HepG2 (cell line): ENCODE results near the gene TADA2A.

Source experiments
- EP300 ChIP-seq, 3 experiments: sonication (generic) in 1 of 3; formaldehyde crosslinking in 1 of 3; IDR thresholded peaks; 2 replicates each; pipeline versions ENCODE4 v1.5.1 to v1.6.1; 2011 to 2020; ENCODE audit warnings: low read depth in 2 of 3, low read length in 2 of 3, borderline replicate concordance in 1 of 3, improper control_type of control experiment in 1 of 3, mild to moderate bottlenecking in 1 of 3, missing genetic modification reagents in 1 of 3, moderate library complexity in 1 of 3
- KDM5B ChIP-seq: sonication (generic); formaldehyde crosslinking; IDR thresholded peaks from 2 replicates; pipeline ENCODE4 v1.4.0; 2020; ENCODE audit warnings: missing genetic modification reagents, mild to moderate bottlenecking, borderline replicate concordance
- MNT ChIP-seq: fragments of 450-650 bp; IDR thresholded peaks from 2 replicates; pipeline ENCODE4 v1.6.1; 2016
- PAXIP1 ChIP-seq: sonication (generic); formaldehyde crosslinking; conservative IDR thresholded peaks from 2 replicates; pipeline ENCODE4 v1.4.0; 2020; ENCODE audit warnings: mild to moderate bottlenecking, missing genetic modification reagents, moderate library complexity
- POLR2A ChIP-seq, 2 experiments: IDR thresholded peaks; 2 replicates each; pipeline ENCODE4 v1.6.1; 2011; ENCODE audit warnings: low read depth in 2 of 2, low read length in 2 of 2, mild to moderate bottlenecking in 1 of 2, moderate library complexity in 1 of 2; ENCODE audit not compliant: insufficient read depth in 1 of 2
- ZNF296 ChIP-seq: sonication (generic); formaldehyde crosslinking; conservative IDR thresholded peaks from 2 replicates; pipeline ENCODE4 v1.5.0; 2020; ENCODE audit warnings: mild to moderate bottlenecking, missing genetic modification reagents
- ZNF503 ChIP-seq: sonication (generic); formaldehyde crosslinking; IDR thresholded peaks from 2 replicates; pipeline ENCODE4 v1.4.0; 2020; ENCODE audit warnings: missing genetic modification reagents

DNA sequence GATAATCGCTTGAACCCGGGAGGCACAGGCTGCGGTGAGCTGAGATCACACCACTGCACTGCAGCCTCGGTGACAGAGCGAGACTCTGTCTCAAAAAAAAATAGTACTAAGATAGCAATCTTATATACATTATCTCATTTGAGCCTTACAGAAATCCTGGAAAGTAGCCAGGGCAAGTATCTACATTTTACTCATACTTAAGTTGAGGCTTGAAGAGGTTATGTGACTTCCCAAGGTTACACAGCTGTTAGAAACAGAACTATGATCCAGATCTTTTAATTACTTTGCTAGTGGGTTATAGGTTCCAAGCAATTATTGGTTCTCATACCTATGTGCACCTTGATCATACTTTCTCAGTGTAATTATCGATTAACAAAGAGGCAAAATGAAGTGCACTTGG, 15.5 kb upstream of the TADA2A start:
- TF ChIP-seq POLR2A (IDR thresholded peaks at IDR 0.05; ENCODE audit: insufficient read depth in 1 of 2, low read depth in 2 of 2, low read length in 2 of 2): no peak
- TF ChIP-seq MNT: no peak
- no peak for TF ChIP-seq EP300 (IDR thresholded peaks at IDR 0.05; ENCODE audit: low read depth in 2 of 2, low read length in 2 of 2)
- TF ChIP-seq EP300 (CRISPR knock-in tag; IDR thresholded peaks at IDR 0.05; ENCODE audit: borderline replicate concordance): no peak
- TF ChIP-seq ZNF296: no peak
- no peak for TF ChIP-seq ZNF503 (CRISPR knock-in tag)
- TF ChIP-seq KDM5B (CRISPR knock-in tag): no peak
- no peak for TF ChIP-seq PAXIP1 (CRISPR knock-in tag)
